Choroid plexus epithelial cell (primary cell): ENCODE results near the gene RHBDL3.

ENCODE experiments used
- DNase-seq: peaks from one replicate; pipeline ENCODE4 v3.0.0-alpha.2; 2010; ENCODE audit warnings: low read depth
- H3K4me3 ChIP-seq: 2 replicates; pipeline ENCODE4 v1.5.1; 2011; ENCODE audit warnings: low read depth, mild to moderate bottlenecking, control low read depth, low read length, moderate library complexity
- TF ChIP-seq, protein P1 (sequence below): conservative IDR thresholded peaks from 2 replicates; pipeline ENCODE4 v1.5.1; 2011; ENCODE audit warnings: low read depth, mild to moderate bottlenecking, control low read depth, inconsistent platforms, low read length, moderate library complexity

RHBDL3 gene

DNA sequence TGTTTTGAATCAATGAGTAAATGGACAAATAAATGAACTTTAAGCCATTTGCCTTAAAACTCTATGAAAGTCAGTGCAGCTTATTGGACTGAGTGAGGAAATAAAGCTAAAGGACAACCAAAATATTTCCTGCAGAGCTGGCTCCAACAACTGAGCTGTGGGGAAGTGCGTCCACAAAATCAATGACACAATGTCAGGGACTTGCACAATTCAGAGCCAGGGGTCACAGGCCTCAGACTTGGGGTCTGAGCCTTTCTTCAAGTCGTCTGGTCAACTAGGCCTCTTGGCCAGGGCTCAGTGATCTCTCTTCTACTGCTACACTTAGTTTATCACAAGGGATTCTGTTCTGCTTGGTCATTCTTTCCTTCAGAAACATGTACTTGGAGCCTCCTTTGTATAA, 26.2 kb upstream of the RHBDL3 start:
- TF ChIP-seq, protein P1, sequence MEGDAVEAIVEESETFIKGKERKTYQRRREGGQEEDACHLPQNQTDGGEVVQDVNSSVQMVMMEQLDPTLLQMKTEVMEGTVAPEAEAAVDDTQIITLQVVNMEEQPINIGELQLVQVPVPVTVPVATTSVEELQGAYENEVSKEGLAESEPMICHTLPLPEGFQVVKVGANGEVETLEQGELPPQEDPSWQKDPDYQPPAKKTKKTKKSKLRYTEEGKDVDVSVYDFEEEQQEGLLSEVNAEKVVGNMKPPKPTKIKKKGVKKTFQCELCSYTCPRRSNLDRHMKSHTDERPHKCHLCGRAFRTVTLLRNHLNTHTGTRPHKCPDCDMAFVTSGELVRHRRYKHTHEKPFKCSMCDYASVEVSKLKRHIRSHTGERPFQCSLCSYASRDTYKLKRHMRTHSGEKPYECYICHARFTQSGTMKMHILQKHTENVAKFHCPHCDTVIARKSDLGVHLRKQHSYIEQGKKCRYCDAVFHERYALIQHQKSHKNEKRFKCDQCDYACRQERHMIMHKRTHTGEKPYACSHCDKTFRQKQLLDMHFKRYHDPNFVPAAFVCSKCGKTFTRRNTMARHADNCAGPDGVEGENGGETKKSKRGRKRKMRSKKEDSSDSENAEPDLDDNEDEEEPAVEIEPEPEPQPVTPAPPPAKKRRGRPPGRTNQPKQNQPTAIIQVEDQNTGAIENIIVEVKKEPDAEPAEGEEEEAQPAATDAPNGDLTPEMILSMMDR, result no peak
- no peak for DNase-seq

DNA sequence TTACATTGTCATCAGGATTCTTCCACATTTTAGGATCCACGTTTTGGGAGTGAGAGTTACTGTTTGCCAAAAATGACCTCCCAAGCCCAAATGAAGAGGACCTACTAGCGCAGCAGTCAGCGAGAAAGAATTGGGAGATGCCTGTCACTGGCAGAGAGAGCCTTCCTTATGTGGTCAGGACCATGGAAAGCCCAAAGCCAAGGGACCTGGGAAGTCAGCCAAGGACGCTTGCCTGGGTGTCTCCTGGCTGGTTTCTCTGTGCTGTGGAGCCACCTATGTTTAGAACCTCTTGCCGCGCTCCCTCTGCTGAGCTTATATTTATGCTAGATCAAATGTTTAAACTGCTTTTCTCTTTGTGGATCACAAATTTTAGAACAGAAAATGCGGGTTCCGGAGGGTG, 24.9 kb upstream of the RHBDL3 start:
- TF ChIP-seq, protein P1, result peak; percentile 20
- no peak overlapping the region for H3K4me3 ChIP-seq
- peak; percentile 43 for DNase-seq

More for the DNA sequence above, 26.2 kb upstream of the RHBDL3 start:
- H3K4me3 ChIP-seq, result no peak overlapping the region

DNA sequence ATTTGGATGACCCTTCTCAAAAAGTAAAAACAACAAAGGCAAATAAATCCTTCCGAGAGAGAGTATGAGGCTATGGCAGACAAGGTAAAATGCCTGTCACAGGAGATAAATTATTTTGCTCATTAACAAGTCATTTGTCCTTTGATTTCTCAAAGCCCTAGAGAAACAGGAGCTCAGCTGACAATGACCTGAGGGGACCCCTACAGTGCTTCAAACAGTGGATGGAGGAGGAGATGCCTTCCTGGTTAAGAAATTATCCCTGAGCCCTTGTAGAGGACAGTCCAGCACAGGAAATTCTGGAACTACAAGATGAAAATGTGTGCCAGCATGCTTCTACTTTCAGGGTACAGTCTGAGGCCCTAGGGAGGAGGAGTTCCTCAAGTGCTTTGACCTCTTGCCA, 24.0 kb upstream of the RHBDL3 start:
- no peak for DNase-seq

DNA sequence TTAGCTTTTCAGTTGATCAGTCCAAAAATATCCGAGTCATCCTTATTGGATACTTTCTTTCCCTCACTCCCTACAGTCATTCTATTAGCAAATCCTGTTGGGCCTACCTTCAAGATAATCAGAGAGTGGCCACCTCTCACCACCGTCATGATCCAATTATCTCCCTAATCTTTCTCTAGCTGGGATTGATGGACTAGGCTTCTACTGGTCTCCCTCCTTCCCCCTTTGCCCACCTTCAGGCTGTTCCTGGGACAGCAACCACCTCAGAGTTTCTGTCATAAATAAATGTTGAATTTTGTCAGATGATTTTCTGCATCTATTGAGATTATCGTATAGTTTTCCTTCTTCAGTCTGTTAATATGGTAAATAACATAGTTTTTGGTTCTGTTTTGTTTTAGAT, 16.2 kb upstream of the RHBDL3 start:
- TF ChIP-seq, protein P1, result no peak
- H3K4me3 ChIP-seq, result no peak overlapping the region
- DNase-seq, result no peak

More for the DNA sequence above, 24.0 kb upstream of the RHBDL3 start:
- TF ChIP-seq, protein P1, result no peak
- no peak overlapping the region for H3K4me3 ChIP-seq

DNA sequence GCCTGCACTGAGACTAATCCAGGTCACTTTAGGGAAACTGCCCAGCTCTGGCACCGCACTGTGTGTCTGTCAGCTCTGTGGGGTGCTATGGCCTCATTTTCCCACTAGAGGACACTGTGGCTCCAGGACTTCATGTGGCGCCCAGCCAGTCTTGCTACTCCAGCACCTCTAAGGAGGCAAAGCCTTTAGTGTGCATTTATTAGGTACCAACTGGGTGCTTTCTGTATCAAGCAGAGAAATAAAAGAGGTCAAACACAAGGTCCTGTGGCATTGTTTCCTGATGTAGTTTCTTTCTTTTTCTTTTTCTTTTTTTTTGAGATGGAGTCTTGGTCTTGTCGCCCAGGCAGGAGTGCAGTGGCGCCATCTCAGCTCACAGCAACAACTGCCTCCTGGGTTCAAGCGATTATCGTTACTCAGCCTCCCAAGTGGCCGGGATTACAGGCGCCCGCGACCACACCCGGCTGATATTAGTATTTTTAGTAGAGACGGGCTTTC, 12.5 kb upstream of the RHBDL3 start:
- TF ChIP-seq, protein P1, result peak; percentile 100
- no peak overlapping the region for H3K4me3 ChIP-seq
- peak; percentile 85 for DNase-seq

DNA sequence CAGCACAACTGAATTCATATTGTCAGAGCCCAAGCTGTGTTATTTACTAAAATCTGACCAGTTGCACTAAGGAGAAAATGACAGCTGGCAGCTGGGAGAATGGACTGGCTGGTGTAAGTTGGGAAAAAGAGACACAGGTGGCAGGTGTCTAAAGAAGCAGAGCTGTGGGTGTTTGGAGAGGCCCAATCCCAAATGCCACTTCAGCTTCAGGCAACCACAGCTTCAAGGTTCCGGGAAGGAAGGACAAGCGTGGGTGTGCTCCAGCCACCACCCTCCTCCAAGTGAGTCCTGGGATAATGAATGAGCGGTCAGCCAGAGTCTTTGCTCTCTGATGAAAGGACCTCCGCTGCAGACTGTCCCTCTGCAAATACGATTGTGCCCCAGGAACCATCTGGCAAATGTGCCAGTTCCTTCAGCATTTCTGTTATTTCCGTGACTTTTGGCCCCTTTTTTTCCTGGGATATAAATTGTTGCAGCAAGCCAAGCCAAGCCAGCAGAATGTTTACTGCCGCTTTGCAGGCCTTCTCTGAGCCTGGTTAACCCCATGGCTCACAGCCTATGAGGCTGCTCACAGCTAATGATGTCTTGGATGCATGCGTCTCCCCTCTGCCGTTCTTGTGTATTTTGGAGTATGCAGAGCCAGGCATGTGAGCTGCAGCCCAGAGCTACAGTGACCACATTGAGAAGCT, 9.5 kb upstream of the RHBDL3 start:
- no peak overlapping the region for H3K4me3 ChIP-seq
- TF ChIP-seq, protein P1, result no peak
- no peak for DNase-seq

DNA sequence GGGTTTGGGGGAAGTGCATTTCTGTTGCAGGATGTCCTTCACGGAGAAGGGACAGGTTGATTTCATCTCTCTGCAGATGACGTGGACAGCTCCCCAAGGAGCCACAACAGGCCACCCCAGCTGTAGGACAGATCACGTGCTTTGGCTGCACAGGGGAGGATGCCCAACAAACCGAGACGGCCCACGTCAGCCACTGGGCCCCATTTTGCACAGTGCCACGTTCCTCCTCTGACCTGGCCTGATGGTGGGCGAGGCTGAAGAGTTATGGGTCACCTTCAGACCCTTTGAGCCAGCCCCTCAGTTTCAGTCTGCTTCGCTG, 9.0 kb upstream of the RHBDL3 start:
- H3K4me3 ChIP-seq, result no peak overlapping the region
- no peak for DNase-seq
- TF ChIP-seq, protein P1, result no peak
